Osteocyte (in vitro differentiated cells): ENCODE data around the gene TF. TPM values are rescaled to one million over a fixed set of nuclear protein-coding genes. Genes with fewer than 3 reads are reported as not detected.

Experiments
- DNase-seq: peaks from one replicate; pipeline ENCODE4 v3.0.0; 2021; ENCODE audit warnings: mixed read lengths; ENCODE audit not compliant: unreplicated experiment; ENCODE audit errors: extremely low spot score
- H3K27ac Mint-ChIP-seq: one replicate; pipeline ENCODE4 v1.8.0; 2021; ENCODE audit warnings: mild to moderate bottlenecking, mixed read lengths; ENCODE audit not compliant: unreplicated experiment
- H3K27me3 Mint-ChIP-seq: one replicate; pipeline ENCODE4 v1.8.0; 2021; ENCODE audit warnings: mixed read lengths; ENCODE audit not compliant: unreplicated experiment
- H3K36me3 Mint-ChIP-seq: one replicate; pipeline ENCODE4 v1.8.0; 2021; ENCODE audit warnings: mixed read lengths; ENCODE audit not compliant: unreplicated experiment
- H3K4me1 Mint-ChIP-seq: one replicate; pipeline ENCODE4 v1.8.0; 2021; ENCODE audit warnings: mixed read lengths; ENCODE audit not compliant: unreplicated experiment
- H3K4me3 Mint-ChIP-seq: one replicate; pipeline ENCODE4 v1.8.0; 2021; ENCODE audit warnings: mild to moderate bottlenecking, moderate library complexity, mixed read lengths; ENCODE audit not compliant: unreplicated experiment
- H3K9me3 Mint-ChIP-seq: one replicate; pipeline ENCODE4 v1.8.0; 2021; ENCODE audit warnings: mixed read lengths; ENCODE audit not compliant: unreplicated experiment
- long read RNA-seq: library from polyadenylated mRNA; unstranded; transcript quantifications from one replicate; pipeline ENCODE4 v2.0.0, GENCODE V29; 2021
- total RNA-seq: library from RNA; stranded (reverse); gene quantifications from 2 replicates; pipeline ENCODE4 v1.2.1, GENCODE V29; 2021
- TF ChIP-seq, protein P1 (sequence below): fragments of 200-600 bp; sonication (generic); IDR thresholded peaks from 2 replicates; pipeline ENCODE4 v1.5.0; 2021; ENCODE audit warnings: antibody characterized with exemption, mild to moderate bottlenecking, moderate library complexity

Gene TF
- 1.9 and 2.0 TPM in 2 replicates for total RNA-seq
- long read RNA-seq: 0 reads

DNA sequence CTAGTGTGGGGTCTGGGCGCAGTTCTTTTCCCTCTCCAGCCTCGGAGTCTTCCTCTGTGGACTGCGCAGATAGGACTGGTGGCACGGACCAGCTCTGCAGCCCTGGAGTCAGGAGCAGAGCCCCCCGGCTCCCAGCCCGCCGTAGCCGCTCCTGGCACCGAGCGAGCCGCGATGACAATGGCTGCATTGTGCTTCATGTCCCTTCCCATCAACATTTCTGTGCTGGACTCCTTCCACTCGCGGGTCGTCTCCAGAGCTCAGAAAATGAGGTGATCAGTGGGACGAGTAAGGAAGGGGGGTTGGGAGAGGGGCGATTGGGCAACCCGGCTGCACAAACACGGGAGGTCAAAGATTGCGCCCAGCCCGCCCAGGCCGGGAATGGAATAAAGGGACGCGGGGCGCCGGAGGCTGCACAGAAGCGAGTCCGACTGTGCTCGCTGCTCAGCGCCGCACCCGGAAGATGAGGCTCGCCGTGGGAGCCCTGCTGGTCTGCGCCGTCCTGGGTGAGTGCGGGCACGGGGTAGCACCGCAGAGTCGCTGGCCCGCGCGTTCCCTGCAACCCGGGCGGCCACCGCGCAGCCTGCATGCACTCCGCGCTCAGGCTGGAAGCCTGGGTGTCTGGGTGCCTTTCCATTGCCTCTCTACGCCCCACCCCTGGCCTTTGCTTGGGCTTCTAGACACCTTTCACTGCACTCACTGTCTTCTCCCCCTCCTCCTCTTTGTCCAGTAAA, at the start of gene TF:
Gene TF, plus strand, starts transcription at position 413 of the 731 bp plus-strand sequence. Its CDS starts 48 bp downstream, at position 461.
- peaks cover 21% of the 10 kb centered on the region for H3K27me3 Mint-ChIP-seq
- TF ChIP-seq, protein P1, sequence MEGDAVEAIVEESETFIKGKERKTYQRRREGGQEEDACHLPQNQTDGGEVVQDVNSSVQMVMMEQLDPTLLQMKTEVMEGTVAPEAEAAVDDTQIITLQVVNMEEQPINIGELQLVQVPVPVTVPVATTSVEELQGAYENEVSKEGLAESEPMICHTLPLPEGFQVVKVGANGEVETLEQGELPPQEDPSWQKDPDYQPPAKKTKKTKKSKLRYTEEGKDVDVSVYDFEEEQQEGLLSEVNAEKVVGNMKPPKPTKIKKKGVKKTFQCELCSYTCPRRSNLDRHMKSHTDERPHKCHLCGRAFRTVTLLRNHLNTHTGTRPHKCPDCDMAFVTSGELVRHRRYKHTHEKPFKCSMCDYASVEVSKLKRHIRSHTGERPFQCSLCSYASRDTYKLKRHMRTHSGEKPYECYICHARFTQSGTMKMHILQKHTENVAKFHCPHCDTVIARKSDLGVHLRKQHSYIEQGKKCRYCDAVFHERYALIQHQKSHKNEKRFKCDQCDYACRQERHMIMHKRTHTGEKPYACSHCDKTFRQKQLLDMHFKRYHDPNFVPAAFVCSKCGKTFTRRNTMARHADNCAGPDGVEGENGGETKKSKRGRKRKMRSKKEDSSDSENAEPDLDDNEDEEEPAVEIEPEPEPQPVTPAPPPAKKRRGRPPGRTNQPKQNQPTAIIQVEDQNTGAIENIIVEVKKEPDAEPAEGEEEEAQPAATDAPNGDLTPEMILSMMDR: no peak
- no peak for DNase-seq
- no peaks in the 10 kb centered on the region for H3K36me3 Mint-ChIP-seq
- no peak within 1 kb of the TSS for H3K27ac Mint-ChIP-seq
- H3K9me3 Mint-ChIP-seq: no peaks in the 10 kb centered on the region
- H3K4me1 Mint-ChIP-seq: peaks cover 16% of the 10 kb centered on the region
- no peak within 1 kb of the TSS for H3K4me3 Mint-ChIP-seq

DNA sequence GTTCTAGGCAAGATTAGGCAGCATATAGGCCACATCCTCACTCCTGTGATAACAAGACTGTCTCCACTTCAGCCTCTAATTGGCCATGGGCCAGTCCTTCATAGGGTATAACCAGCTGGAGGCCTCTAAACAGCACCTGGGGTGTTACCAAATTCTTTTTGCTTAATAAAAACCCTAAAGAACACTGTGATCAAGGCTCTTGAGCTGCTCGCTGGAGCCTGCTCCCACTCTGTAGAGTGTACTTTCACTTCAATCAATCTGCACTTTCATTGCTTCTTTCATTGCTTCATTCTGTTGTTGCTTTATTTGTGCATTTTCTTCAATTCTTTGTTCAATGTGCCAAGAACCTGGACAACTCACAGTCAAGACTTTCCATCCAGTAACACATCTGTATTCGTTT, 48.2 kb upstream of the TF start:
- Mint-ChIP-seq H3K27ac (no peak overlapping the region), H3K27me3 (peaks cover 11% of the 10 kb centered on the region), H3K4me3 (no peak overlapping the region), H3K36me3 (no peaks in the 10 kb centered on the region), H3K4me1 (no peaks in the 10 kb centered on the region), H3K9me3 (peaks cover 3% of the 10 kb centered on the region)
- DNase-seq: no peak
- TF ChIP-seq, protein P1: no peak

DNA sequence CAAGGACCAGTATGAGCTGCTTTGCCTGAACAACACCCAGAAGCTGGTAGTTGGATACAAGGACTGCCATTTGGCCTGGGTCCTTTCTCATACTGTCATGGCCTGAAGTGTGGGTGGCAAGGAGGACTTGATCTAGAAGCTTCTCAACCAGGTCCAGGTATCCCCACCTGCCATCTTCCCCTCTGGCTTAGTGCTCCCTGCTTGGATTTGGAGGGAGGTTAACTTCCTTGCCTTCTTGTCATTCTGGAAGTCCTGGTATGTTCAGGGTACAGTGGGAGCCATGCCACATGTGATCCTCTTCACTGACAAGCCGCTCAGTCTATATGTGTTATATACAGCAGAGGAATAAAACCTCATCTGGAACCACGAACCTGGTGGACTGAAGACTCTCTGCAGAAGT, 46.7 kb upstream of the TF start:
- Mint-ChIP-seq H3K27ac (no peak overlapping the region), H3K4me3 (no peak overlapping the region), H3K36me3 (no peaks in the 10 kb centered on the region), H3K4me1 (no peaks in the 10 kb centered on the region), H3K9me3 (peaks cover 3% of the 10 kb centered on the region), H3K27me3 (peaks cover 23% of the 10 kb centered on the region)
- no peak for DNase-seq
- TF ChIP-seq, protein P1: no peak

DNA sequence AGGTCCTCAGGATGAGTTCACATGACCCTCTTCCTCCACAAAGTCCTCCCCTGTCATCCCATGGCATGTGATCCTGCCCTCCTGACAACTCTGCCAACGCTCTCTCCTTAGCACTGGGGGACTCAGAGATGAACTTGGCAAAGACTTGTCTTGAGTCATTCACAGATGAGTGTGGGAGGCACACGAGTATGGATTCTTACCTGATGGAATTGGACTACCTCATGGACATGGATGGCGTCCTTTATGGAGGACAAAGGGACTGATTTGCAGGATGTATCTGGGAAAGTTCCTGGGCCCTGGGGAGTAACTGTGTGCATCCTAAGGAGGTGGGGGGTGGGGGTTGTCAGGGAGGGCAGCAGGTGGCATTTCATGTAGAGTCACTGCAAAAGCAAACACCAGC, 46.3 kb upstream of the TF start:
- H3K27me3 Mint-ChIP-seq: peaks cover 23% of the 10 kb centered on the region
- no peaks in the 10 kb centered on the region for H3K36me3 Mint-ChIP-seq
- no peak overlapping the region for H3K27ac Mint-ChIP-seq
- H3K4me1 Mint-ChIP-seq: no peaks in the 10 kb centered on the region
- no peak for DNase-seq
- peaks cover 3% of the 10 kb centered on the region for H3K9me3 Mint-ChIP-seq
- TF ChIP-seq, protein P1: no peak
- H3K4me3 Mint-ChIP-seq: no peak overlapping the region

DNA sequence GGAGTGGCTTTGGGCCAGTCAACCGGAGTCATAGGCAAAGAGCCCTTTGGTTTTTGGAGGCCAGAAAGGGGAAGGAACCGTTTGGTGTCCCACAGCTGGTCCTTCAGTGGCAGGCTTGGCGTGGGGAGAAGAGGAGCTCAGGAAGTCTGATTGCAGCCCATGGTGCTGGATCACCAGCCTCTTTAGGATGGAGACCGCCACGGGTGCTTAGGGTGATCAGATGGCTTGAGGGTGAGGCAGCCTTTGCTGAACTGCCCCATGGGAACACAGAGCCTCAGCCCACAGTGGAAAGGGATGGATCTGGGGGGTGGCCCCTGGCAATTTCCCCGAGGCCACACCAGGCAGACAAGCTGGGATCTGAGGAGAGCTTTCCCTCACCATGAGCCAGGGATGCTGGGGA, 45.8 kb upstream of the TF start:
- peaks cover 26% of the 10 kb centered on the region for H3K27me3 Mint-ChIP-seq
- H3K9me3 Mint-ChIP-seq: peaks cover 3% of the 10 kb centered on the region
- H3K36me3 Mint-ChIP-seq: no peaks in the 10 kb centered on the region
- H3K4me3 Mint-ChIP-seq: no peak overlapping the region
- H3K4me1 Mint-ChIP-seq: no peaks in the 10 kb centered on the region
- TF ChIP-seq, protein P1: no peak
- H3K27ac Mint-ChIP-seq: no peak overlapping the region
- DNase-seq: no peak
